Measurements from ENCODE around the gene VSX1.

The VSX1 gene

GRCh38 chr20:25083141-25083772 is 1.3 kb upstream of the VSX1 start:
- H3K36me3 ChIP-seq (ENCODE audit: control insufficient read depth in 1 of 2, insufficient read depth in 2 of 2, low read length in 2 of 2), result no peaks in the 10 kb centered on the region
- no peak overlapping the region for H2AFZ ChIP-seq (ENCODE audit: insufficient read depth, low read length, poor library complexity)
- H2BK120ac ChIP-seq (ENCODE audit: insufficient read depth, low read length, poor library complexity), result no peak overlapping the region
- H3K79me2 ChIP-seq (ENCODE audit: control insufficient read depth, insufficient read depth, low read length, poor library complexity), result no peaks in the 10 kb centered on the region
- no peaks in the 10 kb centered on the region for H3K79me1 ChIP-seq (ENCODE audit: low read length)
- no peak overlapping the region for H3K27ac ChIP-seq (ENCODE audit: low read depth, low read length)
- H3K4me2 ChIP-seq (ENCODE audit: low read length), result no peak overlapping the region
- H3K9me3 ChIP-seq (ENCODE audit: insufficient read depth, low read depth, low read length), result peaks cover 29% of the 10 kb centered on the region
- no peak for DNase-seq
- no CpG with 5 or more reads among the region's 44 CpGs for WGBS (ENCODE audit: extremely low coverage, insufficient coverage, insufficient read length)
- H2AK5ac ChIP-seq (ENCODE audit: low read length), result no peak overlapping the region
- H3K4me3 ChIP-seq (ENCODE audit: low read depth, low read length), result no peak overlapping the region
- no peak overlapping the region for H4K91ac ChIP-seq (ENCODE audit: low read depth, low read length)
- no peak overlapping the region for H2BK5ac ChIP-seq (ENCODE audit: low read depth, low read length, poor library complexity)
- H3K23ac ChIP-seq (ENCODE audit: low read length), result no peak overlapping the region
- no peak overlapping the region for H3K14ac ChIP-seq (ENCODE audit: low read length)
- H3K9ac ChIP-seq (ENCODE audit: low read length), result no peak overlapping the region
- no peak overlapping the region for H3K18ac ChIP-seq (ENCODE audit: low read length)
- no peak overlapping the region for H4K8ac ChIP-seq (ENCODE audit: low read depth, low read length)
- no peak overlapping the region for H4K12ac ChIP-seq (ENCODE audit: low read depth, low read length)
- no peak overlapping the region for H2BK12ac ChIP-seq (ENCODE audit: low read length)
- no peak overlapping the region for H3K4ac ChIP-seq (ENCODE audit: low read depth, low read length)
- peaks cover 58% of the 10 kb centered on the region for H3K27me3 ChIP-seq (ENCODE audit: insufficient read depth, low read length)
- H3K4me1 ChIP-seq (ENCODE audit: control insufficient read depth in 1 of 2, insufficient read depth in 2 of 2, low read length in 2 of 2), result peaks cover 6 to 7% of the 10 kb centered on the region in 2 experiments

- no peak overlapping the region for H3K4ac ChIP-seq (ENCODE audit: low read depth, low read length)
- H3K4me3 ChIP-seq (ENCODE audit: low read depth, low read length), result no peak overlapping the region
- peaks cover 62% of the 10 kb centered on the region for H3K27me3 ChIP-seq (ENCODE audit: insufficient read depth, low read length)
- H3K27ac ChIP-seq (ENCODE audit: low read depth, low read length), result no peak overlapping the region
- no peak overlapping the region for H2AFZ ChIP-seq (ENCODE audit: insufficient read depth, low read length, poor library complexity)
- H4K8ac ChIP-seq (ENCODE audit: low read depth, low read length), result no peak overlapping the region
- H4K91ac ChIP-seq (ENCODE audit: low read depth, low read length), result no peak overlapping the region
- H3K9ac ChIP-seq (ENCODE audit: low read length), result no peak overlapping the region
- H3K79me2 ChIP-seq (ENCODE audit: control insufficient read depth, insufficient read depth, low read length, poor library complexity), result no peaks in the 10 kb centered on the region
- H4K12ac ChIP-seq (ENCODE audit: low read depth, low read length), result no peak overlapping the region
- no peaks in the 10 kb centered on the region for H3K79me1 ChIP-seq (ENCODE audit: low read length)
- H3K9me3 ChIP-seq (ENCODE audit: insufficient read depth, low read depth, low read length), result peaks cover 29% of the 10 kb centered on the region
- no peak overlapping the region for H2BK5ac ChIP-seq (ENCODE audit: low read depth, low read length, poor library complexity)
- H3K4me1 ChIP-seq (ENCODE audit: control insufficient read depth in 1 of 2, insufficient read depth in 2 of 2, low read length in 2 of 2), result peaks cover 6 to 7% of the 10 kb centered on the region in 2 experiments
- WGBS (ENCODE audit: extremely low coverage, insufficient coverage, insufficient read length), result no CpG with 5 or more reads among the region's 9 CpGs
- H2BK120ac ChIP-seq (ENCODE audit: insufficient read depth, low read length, poor library complexity), result no peak overlapping the region
- H3K36me3 ChIP-seq (ENCODE audit: control insufficient read depth in 1 of 2, insufficient read depth in 2 of 2, low read length in 2 of 2), result no peaks in the 10 kb centered on the region
- no peak overlapping the region for H3K4me2 ChIP-seq (ENCODE audit: low read length)
- DNase-seq, result no peak
- no peak overlapping the region for H3K18ac ChIP-seq (ENCODE audit: low read length)
- H3K23ac ChIP-seq (ENCODE audit: low read length), result no peak overlapping the region
- H2BK12ac ChIP-seq (ENCODE audit: low read length), result no peak overlapping the region
- H2AK5ac ChIP-seq (ENCODE audit: low read length), result no peak overlapping the region
- H3K14ac ChIP-seq (ENCODE audit: low read length), result no peak overlapping the region
These were observed 545 bp upstream of the VSX1 start for GRCh38 chr20:25082498-25082873.

GRCh38 chr20:25081065-25081729 is 744 bp downstream of the VSX1 start:
- H3K4ac ChIP-seq (ENCODE audit: low read depth, low read length), result no peak overlapping the region
- no peak overlapping the region for H2BK12ac ChIP-seq (ENCODE audit: low read length)
- no peak overlapping the region for H3K14ac ChIP-seq (ENCODE audit: low read length)
- no peaks in the 10 kb centered on the region for H3K79me1 ChIP-seq (ENCODE audit: low read length)
- peaks cover 6 to 7% of the 10 kb centered on the region in 2 experiments for H3K4me1 ChIP-seq (ENCODE audit: control insufficient read depth in 1 of 2, insufficient read depth in 2 of 2, low read length in 2 of 2)
- H2AK5ac ChIP-seq (ENCODE audit: low read length), result no peak overlapping the region
- DNase-seq, result peak in 1 of 2 donors; percentile 14
- no peak overlapping the region for H4K12ac ChIP-seq (ENCODE audit: low read depth, low read length)
- H3K9ac ChIP-seq (ENCODE audit: low read length), result no peak overlapping the region
- no peak overlapping the region for H3K23ac ChIP-seq (ENCODE audit: low read length)
- H2BK120ac ChIP-seq (ENCODE audit: insufficient read depth, low read length, poor library complexity), result no peak overlapping the region
- no peak overlapping the region for H3K27ac ChIP-seq (ENCODE audit: low read depth, low read length)
- H3K36me3 ChIP-seq (ENCODE audit: control insufficient read depth in 1 of 2, insufficient read depth in 2 of 2, low read length in 2 of 2), result no peaks in the 10 kb centered on the region
- H3K4me3 ChIP-seq (ENCODE audit: low read depth, low read length), result no peak overlapping the region
- H3K79me2 ChIP-seq (ENCODE audit: control insufficient read depth, insufficient read depth, low read length, poor library complexity), result no peaks in the 10 kb centered on the region
- no CpG with 5 or more reads among the region's 54 CpGs for WGBS (ENCODE audit: extremely low coverage, insufficient coverage, insufficient read length)
- H2BK5ac ChIP-seq (ENCODE audit: low read depth, low read length, poor library complexity), result no peak overlapping the region
- H3K18ac ChIP-seq (ENCODE audit: low read length), result no peak overlapping the region
- H4K91ac ChIP-seq (ENCODE audit: low read depth, low read length), result no peak overlapping the region
- H3K27me3 ChIP-seq (ENCODE audit: insufficient read depth, low read length), result peaks cover 65% of the 10 kb centered on the region
- H2AFZ ChIP-seq (ENCODE audit: insufficient read depth, low read length, poor library complexity), result no peak overlapping the region
- no peak overlapping the region for H4K8ac ChIP-seq (ENCODE audit: low read depth, low read length)
- H3K4me2 ChIP-seq (ENCODE audit: low read length), result peak overlapping the region; percentile 48
- peaks cover 28% of the 10 kb centered on the region for H3K9me3 ChIP-seq (ENCODE audit: insufficient read depth, low read depth, low read length)

- Histone ChIP-seq H3K23ac (ENCODE audit: low read length) (no peak overlapping the region), H4K12ac (ENCODE audit: low read depth, low read length) (no peak overlapping the region), H3K18ac (ENCODE audit: low read length) (no peak overlapping the region), H3K4ac (ENCODE audit: low read depth, low read length) (no peak overlapping the region), H3K4me2 (ENCODE audit: low read length) (no peak overlapping the region), H2AFZ (ENCODE audit: insufficient read depth, low read length, poor library complexity) (no peak overlapping the region), H3K14ac (ENCODE audit: low read length) (no peak overlapping the region), H3K27me3 (ENCODE audit: insufficient read depth, low read length) (peaks cover 45% of the 10 kb centered on the region), H2BK120ac (ENCODE audit: insufficient read depth, low read length, poor library complexity) (no peak overlapping the region), H2BK12ac (ENCODE audit: low read length) (no peak overlapping the region), H3K79me1 (ENCODE audit: low read length) (no peaks in the 10 kb centered on the region), H4K91ac (ENCODE audit: low read depth, low read length) (no peak overlapping the region), H3K79me2 (ENCODE audit: control insufficient read depth, insufficient read depth, low read length, poor library complexity) (no peaks in the 10 kb centered on the region), H3K9me3 (ENCODE audit: insufficient read depth, low read depth, low read length) (peaks cover 19% of the 10 kb centered on the region), H2AK5ac (ENCODE audit: low read length) (no peak overlapping the region), H3K27ac (ENCODE audit: low read depth, low read length) (no peak overlapping the region), H3K4me3 (ENCODE audit: low read depth, low read length) (no peak overlapping the region), H3K9ac (ENCODE audit: low read length) (no peak overlapping the region), H3K36me3 (ENCODE audit: control insufficient read depth in 1 of 2, insufficient read depth in 2 of 2, low read length in 2 of 2) (no peaks in the 10 kb centered on the region), H4K8ac (ENCODE audit: low read depth, low read length) (no peak overlapping the region), H2BK5ac (ENCODE audit: low read depth, low read length, poor library complexity) (no peak overlapping the region), H3K4me1 (ENCODE audit: control insufficient read depth in 1 of 2, insufficient read depth in 2 of 2, low read length in 2 of 2) (peaks cover 6 to 7% of the 10 kb centered on the region in 2 experiments)
- WGBS (ENCODE audit: extremely low coverage, insufficient coverage, insufficient read length), result no CpG with 5 or more reads among the region's 4 CpGs
- no peak for DNase-seq
These were observed 2.8 kb downstream of the VSX1 start for GRCh38 chr20:25079171-25079570.
